A549 (cell line): ENCODE results near the gene MPP3. TPM values are rescaled to one million over a fixed set of nuclear protein-coding genes. Genes with fewer than 3 reads are reported as not detected.

ENCODE experiments used
- ATAC-seq, 2 experiments: fragments of 200-7000 bp in 1 of 2; fragments of >200 bp in 1 of 2; cut with Nextera tagmentation in 1 of 2; cut with Tn5 transposase in 1 of 2; 3 replicates each; pipeline versions ENCODE4 v1.8.0 to v1.9.1; 2018 to 2020; ENCODE audit warnings: mild to moderate bottlenecking in 1 of 2, moderate library complexity in 1 of 2
- CTCF ChIA-PET: fragments of 300-600 bp; sonication (Branson Sonifier 250); formaldehyde crosslinking; extraction: SDS; loops from one replicate; lab custom pipeline; 2021; ENCODE audit warnings: antibody characterized with exemption, inconsistent platforms; lab: Yijun Ruan, JAX
- POLR2A ChIA-PET: fragments of 350-600 bp; formaldehyde crosslinking; extraction: SDS; loops from one replicate; lab custom pipeline; 2021; ENCODE audit warnings: antibody characterized with exemption, inconsistent platforms; lab: Yijun Ruan, JAX
- DNase-seq, 2 experiments: peaks; one replicate each; pipeline versions ENCODE4 v3.0.0 to v3.0.0-alpha.2; 2011 to 2016; ENCODE audit warnings: low read depth in 1 of 2, low spot score in 1 of 2
- FAIRE-seq: peaks from 2 replicates; lab custom pipeline; 2011; peaks lifted over from hg19 to GRCh38; lab: Jason Lieb, UNC
- H3K27ac ChIP-seq, 2 experiments: fragments of >200 bp; sonication (Bioruptor Twin); formaldehyde crosslinking; 3 replicates each; pipeline ENCODE4 v1.5.1; 2016 to 2017
- H3K4me1 ChIP-seq: fragments of >200 bp; sonication (Bioruptor Twin); formaldehyde crosslinking; 3 replicates; pipeline ENCODE4 v1.6.1; 2016
- H3K4me2 ChIP-seq: fragments of >200 bp; sonication (Bioruptor Twin); formaldehyde crosslinking; 3 replicates; pipeline ENCODE4 v1.6.1; 2016
- H3K4me3 ChIP-seq: fragments of >200 bp; sonication (Bioruptor Twin); formaldehyde crosslinking; 3 replicates; pipeline ENCODE4 v1.5.1; 2016
- H3K9me3 ChIP-seq: fragments of >200 bp; sonication (Bioruptor Twin); formaldehyde crosslinking; 3 replicates; pipeline ENCODE4 v1.6.1; 2016
- CBX8 ChIP-seq: fragments of 200-600 bp; sonication (generic); IDR thresholded peaks from 2 replicates; pipeline ENCODE4 v1.6.1; 2016
- CHD2 ChIP-seq: fragments of 150-350 bp; IDR thresholded peaks from 2 replicates; pipeline ENCODE4 v1.6.1; 2014; ENCODE audit warnings: low read length; ENCODE audit not compliant: partially characterized antibody
- E2F6 ChIP-seq: IDR thresholded peaks from 2 replicates; pipeline ENCODE4 v1.6.1; 2012; ENCODE audit warnings: low read depth, borderline replicate concordance
- ESRRA ChIP-seq: fragments of 150-350 bp; IDR thresholded peaks from 2 replicates; pipeline ENCODE4 v1.6.1; 2014; ENCODE audit warnings: mild to moderate bottlenecking, low read length, borderline replicate concordance
- GATA3 ChIP-seq: IDR thresholded peaks from 2 replicates; pipeline ENCODE4 v1.6.1; 2012; ENCODE audit warnings: borderline replicate concordance
- HDAC2 ChIP-seq: fragments of 200-600 bp; sonication (generic); IDR thresholded peaks from 2 replicates; pipeline ENCODE4 v1.6.1; 2016
- HOXB5 ChIP-seq: fragments of 250-450 bp; sonication (Bioruptor Pico); IDR thresholded peaks from 2 replicates; pipeline ENCODE4 v1.5.0; 2020; ENCODE audit warnings: mild to moderate bottlenecking, moderate library complexity
- MAZ ChIP-seq: fragments of 150-350 bp; IDR thresholded peaks from 2 replicates; pipeline ENCODE4 v1.6.1; 2014; ENCODE audit warnings: antibody characterized with exemption, low read depth, low read length, borderline replicate concordance
- NPAS2 ChIP-seq: fragments of 250-450 bp; sonication (Bioruptor Pico); IDR thresholded peaks from 2 replicates; pipeline ENCODE4 v1.8.0; 2022; ENCODE audit warnings: mild to moderate bottlenecking, moderate library complexity, borderline replicate concordance
- POLR2A ChIP-seq: IDR thresholded peaks from 2 replicates; pipeline ENCODE4 v1.6.1; 2012; ENCODE audit warnings: mild to moderate bottlenecking, low read length
- RAD21 ChIP-seq, 2 experiments: fragments of >200 bp in 1 of 2; sonication (Bioruptor Twin) in 1 of 2; formaldehyde crosslinking in 1 of 2; IDR thresholded peaks in 1 of 2; conservative IDR thresholded peaks in 1 of 2; 2 replicates in 1 of 2; 3 replicates in 1 of 2; pipeline ENCODE4 v1.6.1; 2012 to 2018; ENCODE audit warnings: inconsistent platforms in 1 of 2
- RCOR1 ChIP-seq: fragments of 150-350 bp; IDR thresholded peaks from 2 replicates; pipeline ENCODE4 v1.6.1; 2014; ENCODE audit warnings: antibody characterized with exemption, low read length, low read depth
- REST ChIP-seq: fragments of 200-600 bp; sonication (generic); IDR thresholded peaks from 2 replicates; pipeline ENCODE4 v1.6.1; 2016; ENCODE audit warnings: antibody characterized with exemption, mild to moderate bottlenecking, moderate library complexity
- RFX5 ChIP-seq: fragments of 450-650 bp; IDR thresholded peaks from 2 replicates; pipeline ENCODE4 v1.7.1; 2014; ENCODE audit warnings: antibody characterized with exemption, mild to moderate bottlenecking, moderate library complexity
- TFCP2L1 ChIP-seq: fragments of 250-450 bp; sonication (Bioruptor Pico); IDR thresholded peaks from 2 replicates; pipeline ENCODE4 v1.5.0; 2021; ENCODE audit warnings: mild to moderate bottlenecking
- TP53 ChIP-seq: fragments of 250-450 bp; sonication (Bioruptor Pico); IDR thresholded peaks from 2 replicates; pipeline ENCODE4 v1.5.0; 2021; ENCODE audit warnings: mild to moderate bottlenecking, moderate library complexity
- WGBS: methylation state at CpG from one replicate; pipeline ENCODE4 v1.1.6; 2017; ENCODE audit errors: missing lambda C conversion rate; 5-methylcytosine and 5-hydroxymethylcytosine counted together
- polyA plus RNA-seq, 4 experiments: library from polyadenylated mRNA; depleted of rRNA in 3 of 4; stranded (reverse); fragments of >200 nt; fragmentation: RNase III in 1 of 4; extraction: RNeasy Plus Mini Kit Qiagen cat#74134 plus additional on column Dnase treatment in 1 of 4; gene quantifications; 2 replicates in 3 of 4; 3 replicates in 1 of 4; pipeline ENCODE4 v1.2.3, GENCODE V29; 2011 to 2017
- TF ChIP-seq, protein P1 (sequence below): IDR thresholded peaks from 2 replicates; pipeline ENCODE4 v1.6.1; 2012
- TF ChIP-seq, protein P2 (sequence below): fragments of >200 bp; sonication (Bioruptor Twin); formaldehyde crosslinking; IDR thresholded peaks from 3 replicates; pipeline ENCODE4 v1.6.1; 2016

The MPP3 gene
- polyA plus RNA-seq, 2 of the 4 experiments (the other 2 are of a cell fraction) = 15.5 to 21.4 TPM

- FAIRE-seq = no peak
- 77% methylated on average over 14 of the region's 14 CpGs for WGBS
- DNase-seq = no peak
- Histone ChIP-seq H3K9me3 (peaks cover 22% of the 10 kb centered on the region; the same call in 2 of the 3 replicates), H3K4me1 (no peaks in the 10 kb centered on the region), H3K27ac (no peak overlapping the region), H3K4me3 (no peak overlapping the region), H3K4me2 (no peak overlapping the region)
- peak in 1 of 2 experiments; percentile 67; a peak in 3 of 6 replicates for ATAC-seq
- ChIA-PET POLR2A (interaction anchor here (1.2 kb wide), 1 partner anchor 12 kb away, joined by 3 read pairs; the partner anchor contains the start of gene DUSP3), CTCF (interaction anchor here (0.9 to 3.0 kb wide), 11 partner anchors 9 to 97 kb away, joined by 3 to 14 read pairs (median 3); partner anchors contain the start of genes CD300LG and CFAP97D1)
- peak in 1 of 2 experiments; percentile 37; a peak in 1 of 5 replicates for TF ChIP-seq RAD21 (conservative IDR thresholded peaks at IDR 0.05 in 1 of 2, IDR thresholded peaks at IDR 0.05 in 1 of 2)
- no peak for TF ChIP-seq NPAS2 (CRISPR knock-in tag)
- TF ChIP-seq HDAC2 = no peak
- no peak for TF ChIP-seq GATA3
- no peak for TF ChIP-seq CHD2
Observed at GRCh38 chr17:43790311-43790940, 42.5 kb downstream of the MPP3 start.

- TF ChIP-seq, protein P1, sequence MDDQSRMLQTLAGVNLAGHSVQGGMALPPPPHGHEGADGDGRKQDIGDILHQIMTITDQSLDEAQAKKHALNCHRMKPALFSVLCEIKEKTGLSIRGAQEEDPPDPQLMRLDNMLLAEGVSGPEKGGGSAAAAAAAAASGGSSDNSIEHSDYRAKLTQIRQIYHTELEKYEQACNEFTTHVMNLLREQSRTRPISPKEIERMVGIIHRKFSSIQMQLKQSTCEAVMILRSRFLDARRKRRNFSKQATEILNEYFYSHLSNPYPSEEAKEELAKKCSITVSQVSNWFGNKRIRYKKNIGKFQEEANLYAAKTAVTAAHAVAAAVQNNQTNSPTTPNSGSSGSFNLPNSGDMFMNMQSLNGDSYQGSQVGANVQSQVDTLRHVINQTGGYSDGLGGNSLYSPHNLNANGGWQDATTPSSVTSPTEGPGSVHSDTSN = no peak
- TF ChIP-seq, protein P2, sequence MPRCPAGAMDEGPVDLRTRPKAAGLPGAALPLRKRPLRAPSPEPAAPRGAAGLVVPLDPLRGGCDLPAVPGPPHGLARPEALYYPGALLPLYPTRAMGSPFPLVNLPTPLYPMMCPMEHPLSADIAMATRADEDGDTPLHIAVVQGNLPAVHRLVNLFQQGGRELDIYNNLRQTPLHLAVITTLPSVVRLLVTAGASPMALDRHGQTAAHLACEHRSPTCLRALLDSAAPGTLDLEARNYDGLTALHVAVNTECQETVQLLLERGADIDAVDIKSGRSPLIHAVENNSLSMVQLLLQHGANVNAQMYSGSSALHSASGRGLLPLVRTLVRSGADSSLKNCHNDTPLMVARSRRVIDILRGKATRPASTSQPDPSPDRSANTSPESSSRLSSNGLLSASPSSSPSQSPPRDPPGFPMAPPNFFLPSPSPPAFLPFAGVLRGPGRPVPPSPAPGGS = no peak
- no peak for TF ChIP-seq CBX8
- TF ChIP-seq REST = no peak
- TF ChIP-seq MAZ = no peak
- no peak for TF ChIP-seq RAD21 (conservative IDR thresholded peaks at IDR 0.05 in 1 of 2, IDR thresholded peaks at IDR 0.05 in 1 of 2)
- TF ChIP-seq TP53 = no peak
- TF ChIP-seq RCOR1 = no peak
- no peak for TF ChIP-seq HDAC2
- no peak for TF ChIP-seq TFCP2L1
- TF ChIP-seq RFX5 = no peak
- TF ChIP-seq E2F6 = no peak
- TF ChIP-seq HOXB5 (CRISPR knock-in tag) = no peak
- no peak for TF ChIP-seq ESRRA
- TF ChIP-seq POLR2A = no peak
- POLR2A ChIA-PET = interaction anchor here (1.2 kb wide), 1 partner anchor 11 kb away, joined by 3 read pairs; the partner anchor contains the start of gene DUSP3
- WGBS = 76% methylated on average over 1 of the region's 1 CpG
- no peak overlapping the region for H3K4me3 ChIP-seq
- H3K4me1 ChIP-seq = no peaks in the 10 kb centered on the region
- no peak for DNase-seq
- CTCF ChIA-PET = interaction anchor here (0.9 to 3.0 kb wide), 7 partner anchors 9 to 96 kb away, joined by 3 to 14 read pairs (median 3); partner anchors contain the start of gene CFAP97D1
- peaks cover 22% of the 10 kb centered on the region; the same call in 2 of the 3 replicates for H3K9me3 ChIP-seq
- no peak overlapping the region for H3K27ac ChIP-seq
- FAIRE-seq = no peak
- ATAC-seq = no peak
- no peak overlapping the region for H3K4me2 ChIP-seq
Observed at GRCh38 chr17:43789482-43789881, 43.5 kb downstream of the MPP3 start.
